Loucy (cell line): Measurements from ENCODE around the gene NDUFS6.

ENCODE experiments used
- H2AFZ ChIP-seq: fragments of 200-600 bp; sonication (generic); 2 replicates; pipeline ENCODE4 v1.6.0; 2016; ENCODE audit warnings: antibody characterized with exemption, mild to moderate bottlenecking, low read length, moderate library complexity
- H3F3A ChIP-seq: fragments of 200-600 bp; 2 replicates; pipeline ENCODE4 v1.6.0; 2016; ENCODE audit warnings: antibody characterized with exemption, low read depth, mild to moderate bottlenecking
- H3K27me3 ChIP-seq: fragments of 200-600 bp; sonication (generic); 2 replicates; pipeline ENCODE4 v1.6.1; 2014; ENCODE audit warnings: low read length, mild to moderate bottlenecking; ENCODE audit not compliant: insufficient read depth, poor library complexity, severe bottlenecking
- H3K36me3 ChIP-seq: fragments of 200-600 bp; sonication (generic); 2 replicates; pipeline ENCODE4 v1.6.1; 2016; ENCODE audit warnings: low read length; ENCODE audit not compliant: insufficient read depth
- H3K4me1 ChIP-seq: fragments of 200-600 bp; sonication (generic); 2 replicates; pipeline ENCODE4 v1.5.1; 2014; ENCODE audit warnings: low read length, mild to moderate bottlenecking; ENCODE audit not compliant: insufficient read depth, poor library complexity, severe bottlenecking
- H3K4me2 ChIP-seq: fragments of 200-600 bp; sonication (generic); 2 replicates; pipeline ENCODE4 v1.6.0; 2014; ENCODE audit warnings: antibody characterized with exemption, low read length, low read depth, mild to moderate bottlenecking; ENCODE audit not compliant: poor library complexity, severe bottlenecking
- H3K4me3 ChIP-seq: fragments of 200-600 bp; sonication (generic); 2 replicates; pipeline ENCODE4 v1.5.1; 2014; ENCODE audit warnings: low read length, mild to moderate bottlenecking, mixed read lengths; ENCODE audit not compliant: poor library complexity, severe bottlenecking
- H3K79me2 ChIP-seq: fragments of 200-600 bp; sonication (generic); 2 replicates; pipeline ENCODE4 v1.6.1; 2014; ENCODE audit warnings: low read length; ENCODE audit not compliant: insufficient read depth
- H3K9ac ChIP-seq: fragments of 200-600 bp; sonication (generic); 2 replicates; pipeline ENCODE4 v1.6.0; 2014; ENCODE audit warnings: mild to moderate bottlenecking, low read depth, low read length, moderate library complexity; ENCODE audit not compliant: poor library complexity, severe bottlenecking
- H3K9me2 ChIP-seq: fragments of 200-600 bp; sonication (generic); replicated peaks from 2 replicates; pipeline ENCODE4 v1.6.1; 2016; ENCODE audit warnings: low read depth, low read length, mixed read lengths
- H3K9me3 ChIP-seq: fragments of 200-600 bp; sonication (generic); 2 replicates; pipeline ENCODE4 v1.6.1; 2014; ENCODE audit warnings: mild to moderate bottlenecking, antibody characterized with exemption, low read length, low read depth; ENCODE audit not compliant: insufficient read depth
- H4K20me1 ChIP-seq: fragments of 200-600 bp; sonication (generic); 2 replicates; pipeline ENCODE4 v1.6.0; 2014; ENCODE audit warnings: antibody characterized with exemption, low read length, mild to moderate bottlenecking; ENCODE audit not compliant: insufficient read depth, poor library complexity, severe bottlenecking
- CTCF ChIP-seq: fragments of 200-600 bp; sonication (generic); conservative IDR thresholded peaks from 2 replicates; pipeline ENCODE4 v1.5.1; 2014; ENCODE audit warnings: mild to moderate bottlenecking, antibody characterized with exemption, low read length
- EZH2phosphoT487 ChIP-seq: fragments of 200-600 bp; IDR thresholded peaks from 2 replicates; pipeline ENCODE4 v1.6.1; 2018; ENCODE audit warnings: antibody characterized with exemption, mild to moderate bottlenecking, moderate library complexity, borderline replicate concordance

Gene NDUFS6

GRCh38 chr5:1765141-1765879 lies 35.9 kb upstream of the NDUFS6 start:
- H3F3A ChIP-seq = no peaks in the 10 kb centered on the region
- no peaks in the 10 kb centered on the region for H3K36me3 ChIP-seq
- H3K9me2 ChIP-seq = no peaks in the 10 kb centered on the region
- H2AFZ ChIP-seq = no peak overlapping the region
- no peak overlapping the region for H3K9ac ChIP-seq
- TF ChIP-seq EZH2phosphoT487 = no peak
- TF ChIP-seq CTCF = no peak
- H3K27me3 ChIP-seq = no peaks in the 10 kb centered on the region
- H3K4me3 ChIP-seq = no peak overlapping the region
- H3K4me2 ChIP-seq = no peak overlapping the region
- no peaks in the 10 kb centered on the region for H4K20me1 ChIP-seq
- H3K9me3 ChIP-seq = no peaks in the 10 kb centered on the region
- H3K4me1 ChIP-seq = no peaks in the 10 kb centered on the region
- H3K79me2 ChIP-seq = no peaks in the 10 kb centered on the region

- Histone ChIP-seq H3K9me3 (no peaks in the 10 kb centered on the region), H3K4me1 (no peaks in the 10 kb centered on the region), H3K79me2 (no peaks in the 10 kb centered on the region), H4K20me1 (no peaks in the 10 kb centered on the region), H2AFZ (no peak overlapping the region), H3K36me3 (no peaks in the 10 kb centered on the region), H3K9ac (no peak overlapping the region), H3K4me2 (no peak overlapping the region), H3F3A (no peaks in the 10 kb centered on the region), H3K9me2 (no peaks in the 10 kb centered on the region), H3K27me3 (no peaks in the 10 kb centered on the region), H3K4me3 (no peak overlapping the region)
- no peak for TF ChIP-seq EZH2phosphoT487
- TF ChIP-seq CTCF = no peak
Observed at GRCh38 chr5:1765880-1766235, 35.3 kb upstream of the NDUFS6 start.

- no peaks in the 10 kb centered on the region for H3K9me2 ChIP-seq
- no peak overlapping the region for H2AFZ ChIP-seq
- no peaks in the 10 kb centered on the region for H3K4me1 ChIP-seq
- H3K4me2 ChIP-seq = no peak overlapping the region
- H4K20me1 ChIP-seq = no peaks in the 10 kb centered on the region
- no peaks in the 10 kb centered on the region for H3K27me3 ChIP-seq
- H3K9me3 ChIP-seq = no peaks in the 10 kb centered on the region
- no peaks in the 10 kb centered on the region for H3K36me3 ChIP-seq
- no peak overlapping the region for H3K9ac ChIP-seq
- TF ChIP-seq CTCF = no peak
- TF ChIP-seq EZH2phosphoT487 = no peak
- H3K79me2 ChIP-seq = no peaks in the 10 kb centered on the region
- no peak overlapping the region for H3K4me3 ChIP-seq
- no peaks in the 10 kb centered on the region for H3F3A ChIP-seq
Observed at GRCh38 chr5:1767524-1768282, 33.5 kb upstream of the NDUFS6 start.
